NCI-H345 treated with DMSO at 0.1 percent for 48 hours (cell line): ENCODE results near the gene APCDD1L.

Experiments
- DNase-seq: peaks from one replicate; lab custom pipeline; 2025; ENCODE audit not compliant: unreplicated experiment; lab: John Stamatoyannopoulos, UW

Gene APCDD1L

GRCh38 chr20:58492074-58492718, 23.0 kb downstream of the APCDD1L start:
- DNase-seq: no peak

GRCh38 chr20:58486207-58486606, 29.0 kb downstream of the APCDD1L start:
- DNase-seq: no peak

- DNase-seq: no peak
These were observed 29.8 kb downstream of the APCDD1L start for GRCh38 chr20:58485393-58485792.

GRCh38 chr20:58483470-58483869, 31.7 kb downstream of the APCDD1L start:
- no peak for DNase-seq

- DNase-seq: no peak
These were observed 32.1 kb downstream of the APCDD1L start for GRCh38 chr20:58483051-58483450.

- DNase-seq: no peak
These were observed 32.8 kb downstream of the APCDD1L start for GRCh38 chr20:58482416-58482815.

- no peak for DNase-seq
These were observed 33.6 kb downstream of the APCDD1L start for GRCh38 chr20:58481481-58482021.

GRCh38 chr20:58480551-58481336, 34.5 kb downstream of the APCDD1L start:
- no peak for DNase-seq

- no peak for DNase-seq
These were observed 35.3 kb downstream of the APCDD1L start for GRCh38 chr20:58479726-58480440.

- no peak for DNase-seq
These were observed 36.9 kb downstream of the APCDD1L start for GRCh38 chr20:58478141-58478805.

GRCh38 chr20:58475466-58475865, 39.7 kb downstream of the APCDD1L start:
- no peak for DNase-seq

- no peak for DNase-seq
These were observed 41.5 kb downstream of the APCDD1L start for GRCh38 chr20:58473453-58474425.

- DNase-seq: no peak
These were observed 42.8 kb downstream of the APCDD1L start for GRCh38 chr20:58472273-58473018.

GRCh38 chr20:58471193-58472164, 43.7 kb downstream of the APCDD1L start:
- no peak for DNase-seq

GRCh38 chr20:58470336-58471192, 44.6 kb downstream of the APCDD1L start:
- no peak for DNase-seq

GRCh38 chr20:58469616-58470015, 45.6 kb downstream of the APCDD1L start:
- no peak for DNase-seq
